HG02759 (cell line): ENCODE measurements around the gene PRKCH.
"Not testable (repeated sequence)": the region's sequence is repeated elsewhere in the genome, so short reads cannot be mapped to it uniquely, and the experiment has no call there.

Source experiments
- ATAC-seq: cut with Tn5 transposase; IDR thresholded peaks from one replicate; pipeline ENCODE4 v1.9.1; 2021; ENCODE audit warnings: mild to moderate bottlenecking, moderate library complexity; ENCODE audit not compliant: unreplicated experiment

PRKCH gene

GRCh38 chr14:61304688-61305087 lies 16.7 kb upstream of the PRKCH start:
- ATAC-seq: no peak

DNA sequence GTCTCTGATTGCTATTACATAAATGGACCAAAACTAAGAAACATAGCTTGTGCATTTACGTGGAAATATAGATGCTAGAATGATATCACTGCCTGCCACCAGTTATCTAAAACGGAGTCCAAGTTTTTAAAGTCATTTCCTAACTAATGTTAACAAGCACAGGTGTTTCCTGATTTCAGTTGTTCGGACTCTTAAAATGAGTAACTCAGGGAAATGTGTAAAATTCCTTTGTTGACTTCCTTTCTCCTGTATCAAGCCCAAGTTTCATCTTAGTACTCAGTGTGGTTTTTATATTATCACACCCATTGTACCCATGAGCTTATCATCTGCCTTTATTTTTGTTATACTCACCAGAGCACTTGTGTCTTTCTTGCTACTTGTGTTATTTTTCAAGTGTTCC lies 13.2 kb upstream of the PRKCH start:
- ATAC-seq: no peak

DNA sequence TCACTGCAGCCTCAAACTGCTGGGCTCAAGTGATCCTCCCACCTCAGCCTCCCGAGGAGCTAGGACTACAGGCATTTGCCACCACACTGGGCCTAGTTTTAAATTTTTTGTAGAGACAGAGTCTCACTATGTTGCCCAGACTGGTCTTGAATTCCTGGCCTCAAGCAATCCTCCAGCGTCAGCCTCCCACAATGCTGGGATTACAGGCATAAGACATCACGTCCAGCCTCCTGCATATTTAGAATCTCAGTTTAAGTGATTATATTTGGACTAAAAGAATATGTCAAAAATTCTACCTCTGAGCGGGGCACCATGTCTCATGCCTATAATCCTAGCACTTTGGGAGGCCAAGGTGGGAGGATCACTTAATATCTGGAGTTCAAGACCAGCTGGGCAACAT lies 12.7 kb upstream of the PRKCH start:
- ATAC-seq: not testable (repeated sequence)

DNA sequence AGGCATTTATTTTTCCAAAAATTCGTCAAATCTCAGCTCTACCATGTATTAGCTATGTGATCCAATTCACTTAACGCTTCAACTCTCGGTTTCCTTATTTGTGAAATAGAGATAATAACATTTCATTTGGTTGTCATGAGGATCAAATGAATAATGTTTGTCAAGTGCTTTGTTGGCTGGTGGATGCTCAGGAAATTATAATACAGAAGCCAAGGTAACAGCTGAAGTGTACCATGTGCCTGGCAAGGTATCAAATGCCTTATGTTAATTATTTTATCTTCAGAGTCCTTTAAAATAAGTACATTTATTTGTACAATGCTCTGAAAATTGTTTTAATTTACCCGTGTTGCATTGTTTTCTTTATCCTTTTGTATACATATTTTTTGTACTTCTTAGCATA lies 6.1 kb upstream of the PRKCH start:
- ATAC-seq: no peak

GRCh38 chr14:61319086-61319485 lies 2.3 kb upstream of the PRKCH start:
- no peak for ATAC-seq

DNA sequence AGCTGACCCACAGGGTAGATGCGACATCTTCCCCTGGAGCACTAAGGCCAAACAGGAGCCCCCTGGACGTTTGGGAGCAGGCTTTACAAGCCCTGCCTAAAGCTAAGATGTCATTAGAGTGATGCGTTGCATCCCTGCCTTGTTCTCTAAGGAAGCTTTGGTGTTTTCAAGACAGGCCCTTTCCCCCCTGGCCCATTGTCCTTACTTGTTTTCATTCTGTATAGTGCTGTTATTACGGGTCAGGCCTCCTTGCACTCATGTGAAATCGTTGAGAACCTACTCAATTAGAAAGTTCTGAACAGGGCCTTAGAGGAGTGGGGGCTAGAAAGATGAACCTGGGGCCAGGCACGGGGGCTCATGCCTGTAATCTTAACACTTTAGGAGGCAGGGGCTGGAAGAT lies 1.7 kb upstream of the PRKCH start:
- no peak for ATAC-seq

- not testable (repeated sequence) for ATAC-seq
Observed at GRCh38 chr14:61320170-61320569, 1.2 kb upstream of the PRKCH start.

- no peak for ATAC-seq
Observed at GRCh38 chr14:61320806-61321384, 484 bp upstream of the PRKCH start.

DNA sequence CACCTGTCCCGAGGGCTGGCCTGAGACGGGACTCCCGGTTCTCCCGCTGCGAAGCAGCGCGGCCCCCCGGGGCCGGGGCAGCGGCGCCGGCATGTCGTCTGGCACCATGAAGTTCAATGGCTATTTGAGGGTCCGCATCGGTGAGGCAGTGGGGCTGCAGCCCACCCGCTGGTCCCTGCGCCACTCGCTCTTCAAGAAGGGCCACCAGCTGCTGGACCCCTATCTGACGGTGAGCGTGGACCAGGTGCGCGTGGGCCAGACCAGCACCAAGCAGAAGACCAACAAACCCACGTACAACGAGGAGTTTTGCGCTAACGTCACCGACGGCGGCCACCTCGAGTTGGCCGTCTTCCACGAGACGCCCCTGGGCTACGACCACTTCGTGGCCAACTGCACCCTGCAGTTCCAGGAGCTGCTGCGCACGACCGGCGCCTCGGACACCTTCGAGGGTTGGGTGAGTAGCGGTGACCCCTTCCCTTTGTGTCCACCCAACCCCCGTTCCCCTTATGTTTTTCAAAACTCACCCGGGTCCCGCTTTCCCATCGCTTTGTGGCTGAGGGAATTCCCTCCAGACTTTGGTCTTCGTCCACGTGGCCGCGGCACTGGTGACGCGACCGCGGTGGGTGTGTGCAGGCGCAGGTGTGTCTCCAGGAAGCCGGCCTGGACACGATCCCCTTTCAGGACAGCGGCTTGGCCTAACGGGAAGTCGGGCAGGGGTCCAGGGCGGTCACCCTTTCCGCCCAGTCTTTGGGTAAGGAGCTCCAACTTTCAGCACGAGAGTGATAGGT lies 826 bp downstream of the PRKCH start:
- ATAC-seq: peak; percentile 21

GRCh38 chr14:61322799-61323290 lies 1.5 kb downstream of the PRKCH start:
- no peak for ATAC-seq

GRCh38 chr14:61323970-61324369 lies 2.6 kb downstream of the PRKCH start:
- ATAC-seq: no peak

GRCh38 chr14:61325166-61325565 lies 3.8 kb downstream of the PRKCH start:
- no peak for ATAC-seq

- no peak for ATAC-seq
Observed at GRCh38 chr14:61326146-61326545, 4.8 kb downstream of the PRKCH start.

DNA sequence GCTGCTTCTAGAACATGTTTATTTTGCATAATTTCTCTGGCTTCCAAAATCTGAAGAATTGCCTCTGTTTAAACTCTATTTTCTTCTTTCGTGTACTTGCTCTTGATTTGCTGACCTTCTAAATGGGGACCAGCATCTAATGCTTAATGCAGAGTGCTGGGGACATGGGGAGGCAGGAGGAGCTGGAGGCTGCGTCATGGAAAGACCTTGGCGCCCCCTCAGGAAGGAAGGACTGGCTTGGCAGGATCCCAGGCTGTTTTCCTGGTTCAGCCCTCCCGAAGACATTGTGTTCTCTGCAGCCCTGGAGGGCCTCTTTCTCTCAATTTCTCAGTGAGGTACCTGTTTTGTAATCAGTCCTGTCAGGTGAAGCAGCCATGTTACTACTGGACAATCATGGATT lies 5.5 kb downstream of the PRKCH start:
- ATAC-seq: no peak

- ATAC-seq: no peak
Observed at GRCh38 chr14:61328626-61329262, 7.4 kb downstream of the PRKCH start.

DNA sequence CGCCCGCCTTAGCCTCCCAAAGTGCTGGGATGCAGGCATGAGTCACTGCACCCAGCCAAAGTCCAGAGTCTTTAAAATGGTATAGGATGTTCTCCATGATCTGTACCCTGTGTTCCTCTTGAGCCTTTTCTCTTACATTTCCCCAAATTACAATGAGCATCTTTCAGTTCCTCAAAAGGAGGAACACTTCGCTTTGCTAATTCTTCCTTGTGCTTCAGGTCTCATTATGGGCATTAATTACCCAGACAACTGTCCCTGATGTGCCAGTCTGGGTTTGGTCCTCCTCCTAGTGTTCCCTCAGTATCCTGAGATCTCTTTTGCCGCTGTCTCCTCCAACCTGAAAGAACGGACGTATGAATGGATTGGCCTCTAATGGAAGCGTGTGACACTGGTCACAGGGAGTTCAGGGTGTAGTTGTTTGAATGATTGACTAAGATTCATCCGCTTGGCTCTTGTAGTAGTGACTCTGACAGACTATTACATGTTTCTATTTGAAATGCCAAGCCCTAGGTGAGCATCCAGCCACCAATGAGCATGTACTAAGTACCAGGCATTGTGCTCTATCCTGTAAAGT lies 8.2 kb downstream of the PRKCH start:
- ATAC-seq: peak; percentile 65

DNA sequence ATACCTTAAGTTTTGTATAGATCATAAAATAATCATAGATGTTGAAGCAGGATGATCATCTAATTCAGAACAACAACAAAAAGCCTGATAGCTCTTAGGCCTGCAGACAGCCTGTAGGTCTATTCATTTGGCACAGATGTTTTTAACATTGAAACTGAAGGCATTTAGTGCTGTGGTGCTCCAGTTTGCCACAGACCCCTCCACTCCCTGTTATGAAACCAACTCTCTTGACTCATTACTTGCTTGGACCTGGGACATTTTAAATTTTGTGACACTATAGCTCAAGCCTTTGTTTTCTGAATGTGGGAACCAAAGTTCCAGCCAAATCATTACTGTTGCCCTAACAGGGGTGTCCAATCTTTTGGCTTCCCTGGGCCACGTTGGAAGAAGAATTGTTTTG lies 9.1 kb downstream of the PRKCH start:
- ATAC-seq: peak; percentile 63

DNA sequence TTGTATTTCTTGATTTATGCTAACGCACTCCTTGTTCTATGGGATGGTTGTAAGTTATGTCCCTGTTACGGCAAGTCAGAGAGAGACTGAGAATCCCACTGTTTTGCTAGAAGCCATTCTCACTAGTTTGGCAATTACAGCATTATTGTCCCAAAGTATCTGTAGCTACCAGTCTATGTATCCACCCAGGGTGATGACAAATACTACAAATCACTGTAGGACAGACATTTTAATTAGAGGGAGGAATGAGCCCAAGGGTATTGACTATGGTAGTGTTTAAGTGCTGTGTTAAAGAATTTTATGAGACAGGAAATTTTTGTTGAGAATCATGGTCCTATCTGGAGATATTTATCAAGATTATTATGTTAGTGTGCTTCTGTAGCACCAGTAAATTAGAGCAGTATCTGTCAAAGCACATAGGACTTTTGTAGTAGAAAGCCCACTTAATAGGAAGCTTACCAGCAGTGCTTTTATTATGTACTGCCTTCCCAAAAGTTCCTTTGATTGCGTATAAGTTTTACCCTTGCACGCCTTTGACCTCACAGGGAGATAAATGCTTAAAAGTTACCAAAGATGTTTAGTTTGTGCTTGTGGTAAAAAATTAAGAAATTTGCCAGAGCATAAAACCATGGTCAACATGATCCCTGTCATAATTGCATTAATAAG lies 10.7 kb downstream of the PRKCH start:
- ATAC-seq: no peak

- ATAC-seq: no peak
Observed at GRCh38 chr14:61332658-61333029, 11.3 kb downstream of the PRKCH start.

- no peak for ATAC-seq
Observed at GRCh38 chr14:61333087-61333486, 11.7 kb downstream of the PRKCH start.

GRCh38 chr14:61334197-61334701 lies 12.9 kb downstream of the PRKCH start:
- ATAC-seq: no peak
